B cell (primary cell): ENCODE data around the gene TLR5.

Experiments used
- CTCF ChIP-seq: fragments of 200-600 bp; IDR thresholded peaks from one replicate; pipeline ENCODE4 v1.8.0; 2022; ENCODE audit warnings: antibody characterized with exemption, mild to moderate bottlenecking
- EZH2 ChIP-seq: IDR thresholded peaks from 2 replicates; pipeline ENCODE4 v1.6.1; 2012; ENCODE audit warnings: borderline replicate concordance, low read depth, mild to moderate bottlenecking, moderate library complexity, low read length; ENCODE audit not compliant: insufficient read depth, poor library complexity, severe bottlenecking

- no peak for TF ChIP-seq CTCF
- TF ChIP-seq EZH2, result no peak
Observed at GRCh38 chr1:223176437-223176836, 33.4 kb upstream of the TLR5 start.
